Measurements from ENCODE around the gene AMBRA1.

The AMBRA1 gene

GRCh38 chr11:46463701-46464421 lies 130.0 kb downstream of the AMBRA1 start:
- DNase-seq: no peak

GRCh38 chr11:46461461-46461927 lies 132.3 kb downstream of the AMBRA1 start:
- DNase-seq: peak; percentile 8

- no peak for DNase-seq
Observed at GRCh38 chr11:46458491-46458890, 135.3 kb downstream of the AMBRA1 start.

GRCh38 chr11:46457659-46458424 lies 136.0 kb downstream of the AMBRA1 start:
- no peak for DNase-seq

DNA sequence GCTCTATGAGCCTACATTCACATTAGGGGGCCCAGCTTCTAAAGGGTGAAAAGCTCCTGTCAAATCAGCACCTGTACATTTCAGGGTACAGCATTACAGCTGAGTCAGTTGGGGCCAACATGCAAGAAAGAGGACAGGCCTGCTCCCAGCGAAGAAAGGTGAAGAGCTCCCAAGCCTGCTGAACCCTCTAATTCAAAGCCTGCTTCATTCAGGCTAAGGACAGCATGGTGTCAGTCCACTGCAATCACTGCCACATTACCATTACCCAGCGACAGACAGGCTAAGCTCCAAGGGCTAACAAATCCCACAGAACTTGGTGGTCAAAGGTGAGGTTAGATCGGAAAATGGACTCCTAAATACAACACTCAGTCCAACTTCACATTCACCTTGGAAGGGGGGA lies 136.8 kb downstream of the AMBRA1 start:
- DNase-seq: no peak

- DNase-seq: no peak
Observed at GRCh38 chr11:46456269-46457001, 137.4 kb downstream of the AMBRA1 start.

GRCh38 chr11:46455834-46456233 lies 138.0 kb downstream of the AMBRA1 start:
- DNase-seq: no peak

GRCh38 chr11:46452918-46453517 lies 140.8 kb downstream of the AMBRA1 start:
- no peak for DNase-seq

GRCh38 chr11:46451759-46452158 lies 142.1 kb downstream of the AMBRA1 start:
- DNase-seq: no peak

- DNase-seq: no peak
Observed at GRCh38 chr11:46450846-46451477, 142.9 kb downstream of the AMBRA1 start.

- no peak for DNase-seq
Observed at GRCh38 chr11:46447544-46447943, 146.3 kb downstream of the AMBRA1 start.

DNA sequence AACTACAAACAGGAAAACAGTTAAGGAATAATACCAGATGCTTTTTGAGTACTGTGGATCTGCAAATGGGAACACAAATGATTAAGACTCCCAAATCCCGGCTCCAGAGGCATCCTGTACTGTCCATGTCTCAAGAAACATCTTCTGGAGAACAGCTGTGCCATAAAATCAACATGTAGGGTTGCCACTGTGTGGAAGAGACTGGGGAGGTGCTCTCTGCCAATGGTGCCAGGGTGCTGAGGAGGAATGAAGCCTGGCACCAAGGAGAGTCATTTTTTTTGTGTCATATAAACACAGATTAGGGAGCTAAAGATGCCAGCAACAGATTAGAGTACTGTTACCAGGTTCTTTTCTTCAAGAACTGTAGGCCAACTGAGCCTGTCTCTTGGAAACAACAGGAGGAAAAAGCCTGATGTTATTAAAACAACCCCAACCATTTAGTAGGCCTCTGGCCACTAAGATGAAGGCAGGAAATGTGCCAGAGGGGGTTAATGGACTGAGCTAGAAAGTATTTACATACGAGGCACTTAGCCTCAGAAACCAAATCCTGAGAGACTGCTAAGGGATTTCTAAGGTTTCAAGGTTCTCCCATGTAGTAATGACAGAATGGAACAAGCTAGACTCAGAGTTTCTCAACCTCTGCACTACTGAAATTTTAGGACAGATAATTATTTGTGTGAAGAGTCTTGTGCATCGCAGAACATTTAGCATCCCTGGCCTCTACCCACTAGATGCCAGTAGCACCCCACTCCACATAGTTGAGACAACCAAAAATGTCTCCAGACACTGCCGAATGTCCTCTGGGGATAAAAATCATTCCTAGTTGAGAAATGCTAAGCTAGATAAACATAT lies 147.7 kb downstream of the AMBRA1 start:
- peak; percentile 52 for DNase-seq

- DNase-seq: no peak
Observed at GRCh38 chr11:46445192-46445919, 148.5 kb downstream of the AMBRA1 start.

- no peak for DNase-seq
Observed at GRCh38 chr11:46444305-46444704, 149.5 kb downstream of the AMBRA1 start.

DNA sequence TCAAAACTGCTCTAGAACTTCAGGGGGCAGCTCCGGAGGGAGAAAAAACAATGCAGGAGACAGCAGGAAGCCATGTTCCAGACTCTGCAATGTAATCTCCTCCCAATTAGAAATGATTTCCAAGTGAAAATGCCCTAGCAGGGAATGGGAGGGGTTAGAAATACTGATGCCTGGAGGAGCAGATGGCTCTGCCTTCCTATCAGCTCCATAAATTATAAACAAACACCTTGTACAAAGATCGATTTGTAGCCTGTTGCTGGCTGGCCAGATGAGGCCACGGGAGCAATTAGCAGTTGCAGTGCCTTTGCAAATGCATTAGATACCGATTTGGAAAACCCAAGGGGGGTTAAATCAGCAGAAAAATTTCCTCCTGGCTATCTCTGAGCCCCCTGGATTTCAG lies 155.6 kb downstream of the AMBRA1 start:
- DNase-seq: peak; percentile 94

GRCh38 chr11:46437122-46437689 lies 156.6 kb downstream of the AMBRA1 start:
- DNase-seq: no peak

GRCh38 chr11:46436113-46436512 lies 157.7 kb downstream of the AMBRA1 start:
- no peak for DNase-seq

- DNase-seq: no peak
Observed at GRCh38 chr11:46435679-46436078, 158.1 kb downstream of the AMBRA1 start.

GRCh38 chr11:46431211-46431610 lies 162.6 kb downstream of the AMBRA1 start:
- DNase-seq: no peak

DNA sequence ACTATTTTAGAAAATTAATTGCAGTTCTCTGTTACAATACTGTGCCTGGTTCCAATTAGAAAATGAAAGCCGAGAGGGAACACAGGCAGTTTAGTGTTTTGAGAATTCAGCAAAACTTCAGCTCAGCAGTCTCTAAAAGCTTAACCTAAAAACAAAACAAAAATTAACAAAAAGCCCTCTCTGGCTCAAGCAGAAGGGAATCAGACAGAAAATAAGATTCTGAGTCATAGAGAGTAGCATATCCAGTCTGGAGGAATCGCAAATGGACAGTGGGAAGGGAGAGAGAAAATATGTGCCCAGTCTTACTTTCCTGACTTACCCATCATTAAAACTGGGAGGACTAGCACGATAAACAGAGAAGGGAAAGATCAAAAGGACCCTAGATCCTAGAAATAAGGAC lies 164.1 kb downstream of the AMBRA1 start:
- DNase-seq: no peak

GRCh38 chr11:46427364-46427763 lies 166.5 kb downstream of the AMBRA1 start:
- DNase-seq: no peak
